Caco-2 (cell line): ENCODE results near the gene RBM8A. TPM values are rescaled to one million over a fixed set of nuclear protein-coding genes. Genes with fewer than 3 reads are reported as not detected.

Experiments used
- BruUV-seq: library from RNA; stranded (reverse); fragments of 400-500 nt; replicated peaks from 2 replicates; lab custom pipeline; 2021; lab: Mats Ljungman, UMichigan
- CTCF ChIA-PET: fragments of 300-600 bp; sonication (Branson Sonifier 250); formaldehyde crosslinking; loops from one replicate; lab custom pipeline; 2022; ENCODE audit warnings: antibody characterized with exemption; lab: Charles Lee
- POLR2A ChIA-PET: fragments of 300-600 bp; sonication (Branson Sonifier 250); formaldehyde crosslinking; loops from one replicate; lab custom pipeline; 2022; ENCODE audit warnings: antibody characterized with exemption; lab: Charles Lee
- DNase-seq, 2 experiments: peaks; one replicate each; pipeline versions ENCODE4 v3.0.0 to v3.0.0-alpha.2; 2020 to 2022
- H3K27me3 ChIP-seq: replicated peaks from 2 replicates; pipeline ENCODE4 v1.6.0; 2011; ENCODE audit warnings: low read length; ENCODE audit not compliant: control insufficient read depth, insufficient read depth
- H3K36me3 ChIP-seq: 2 replicates; pipeline ENCODE4 v1.5.1; 2011; ENCODE audit warnings: low read length; ENCODE audit not compliant: control insufficient read depth, insufficient read depth
- H3K4me1 ChIP-seq: fragments of 250-450 bp; sonication (Bioruptor Pico); 2 replicates; pipeline ENCODE4 v1.5.1; 2020; ENCODE audit warnings: mild to moderate bottlenecking
- H3K4me3 ChIP-seq: 2 replicates; pipeline ENCODE4 v1.5.1; 2011; ENCODE audit warnings: low read depth, mild to moderate bottlenecking, control low read depth, low read length
- H3K9me3 ChIP-seq: fragments of 250-450 bp; sonication (Bioruptor Pico); 2 replicates; pipeline ENCODE4 v1.5.1; 2020; ENCODE audit warnings: mild to moderate bottlenecking, moderate library complexity
- H3K27ac Mint-ChIP-seq: one replicate; pipeline ENCODE4 v1.8.0; 2022; ENCODE audit warnings: mixed read lengths; ENCODE audit not compliant: unreplicated experiment
- H3K27me3 Mint-ChIP-seq: one replicate; pipeline ENCODE4 v1.8.0; 2022; ENCODE audit warnings: mixed read lengths; ENCODE audit not compliant: insufficient read depth, unreplicated experiment
- H3K36me3 Mint-ChIP-seq: one replicate; pipeline ENCODE4 v1.8.0; 2022; ENCODE audit warnings: mild to moderate bottlenecking, mixed read lengths; ENCODE audit not compliant: insufficient read depth, unreplicated experiment
- H3K4me1 Mint-ChIP-seq: one replicate; pipeline ENCODE4 v1.8.0; 2022; ENCODE audit warnings: low read depth, mixed read lengths; ENCODE audit not compliant: unreplicated experiment
- H3K4me3 Mint-ChIP-seq: one replicate; pipeline ENCODE4 v1.8.0; 2022; ENCODE audit warnings: mild to moderate bottlenecking, moderate library complexity, mixed read lengths; ENCODE audit not compliant: unreplicated experiment
- H3K9me3 Mint-ChIP-seq: one replicate; pipeline ENCODE4 v1.8.0; 2022; ENCODE audit warnings: mixed read lengths; ENCODE audit not compliant: unreplicated experiment
- CTCF ChIP-seq, 2 experiments: fragments of 200-600 bp in 1 of 2; IDR thresholded peaks; 1 replicate in 1 of 2; 2 replicates in 1 of 2; pipeline versions ENCODE4 v1.5.1 to v1.8.0; 2011 to 2022; ENCODE audit warnings: antibody characterized with exemption in 1 of 2, control low read depth in 1 of 2, inconsistent platforms in 1 of 2, low read depth in 1 of 2, low read length in 1 of 2, mild to moderate bottlenecking in 1 of 2, moderate library complexity in 1 of 2; ENCODE audit not compliant: insufficient read depth in 1 of 2, severe bottlenecking in 1 of 2, unreplicated experiment in 1 of 2
- intact Hi-C: fragments of 100-400 bp; cut with micrococcal nuclease; formaldehyde crosslinking; loops from one replicate; pipeline ENCODE4 v1.10.0; 2022; ENCODE audit not compliant: unreplicated experiment
- total RNA-seq: library from RNA; stranded (reverse); gene quantifications from 2 replicates; pipeline ENCODE4 v1.2.3, GENCODE V29; 2022

RBM8A gene
- total RNA-seq, 1 experiment from 2014 or later, result 185 TPM

DNA sequence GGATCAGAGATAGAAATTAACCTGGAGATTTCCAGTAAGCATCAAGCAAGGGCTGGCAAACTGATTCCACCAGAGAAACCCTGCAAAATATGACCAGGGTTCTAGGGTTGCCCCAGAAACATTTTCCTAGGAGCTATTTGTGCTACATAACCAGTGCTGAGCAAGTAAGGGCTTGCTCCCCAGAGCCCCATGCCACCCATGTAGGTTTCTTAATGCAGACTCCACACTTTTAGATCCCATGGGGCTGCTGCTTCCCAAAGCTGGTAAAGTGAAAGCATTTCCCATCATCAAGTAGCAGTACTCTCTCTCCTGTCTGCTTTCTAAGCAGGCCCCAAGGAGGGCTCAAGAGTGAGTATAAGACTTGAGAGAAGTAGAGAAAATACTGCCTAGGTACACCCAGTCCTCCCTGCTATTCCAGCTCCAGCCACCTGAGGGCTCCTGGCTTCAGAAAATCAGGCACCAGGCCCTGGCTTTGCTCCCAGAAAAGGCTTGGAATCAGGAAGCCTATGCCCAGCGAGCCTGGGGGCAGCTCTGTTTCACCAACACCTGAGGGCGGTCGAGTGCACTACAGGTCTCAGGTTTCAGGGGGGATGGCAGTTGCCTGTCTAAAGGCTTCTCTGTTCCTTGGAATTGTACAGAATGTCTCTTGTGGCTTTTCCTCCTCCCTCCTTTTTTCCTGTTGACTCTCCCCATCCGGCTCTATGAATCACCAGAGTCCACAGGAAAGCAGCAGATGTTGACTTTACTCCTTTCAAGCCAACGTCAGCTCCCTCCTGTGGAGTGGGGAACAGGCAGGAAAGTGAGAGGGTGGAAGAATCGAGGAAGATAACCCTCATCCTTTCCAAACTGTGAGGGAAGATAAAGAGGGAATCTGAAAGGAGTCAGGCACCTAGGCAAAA is 35.4 kb downstream of the RBM8A start:
- Histone ChIP-seq H3K4me3 (no peak overlapping the region), H3K4me1 (peaks cover 8% of the 10 kb centered on the region), H3K27me3 (no peaks in the 10 kb centered on the region), H3K9me3 (no peaks in the 10 kb centered on the region), H3K36me3 (no peaks in the 10 kb centered on the region)
- Mint-ChIP-seq H3K4me3 (peak overlapping the region; percentile 66), H3K4me1 (peaks cover 7% of the 10 kb centered on the region), H3K36me3 (no peaks in the 10 kb centered on the region), H3K9me3 (no peaks in the 10 kb centered on the region), H3K27me3 (no peaks in the 10 kb centered on the region), H3K27ac (peak overlapping the region; percentile 84)
- TF ChIP-seq CTCF (IDR thresholded peaks at IDR 0.05; ENCODE audit: insufficient read depth in 1 of 2, low read depth in 1 of 2, low read length in 1 of 2, severe bottlenecking in 1 of 2, unreplicated experiment in 1 of 2), result peak; percentile 91 to 95
- ChIA-PET POLR2A (interaction anchor here (0.5 to 1.1 kb wide), 8 partner anchors 32 to 161 kb away, joined by 3 to 12 read pairs (median 4); partner anchors contain the start of genes ANKRD34A, LIX1L, POLR3GL and RBM8A), CTCF (interaction anchor here (0.6 to 2.3 kb wide), 24 partner anchors 10 to 144 kb away, joined by 3 to 32 read pairs (median 4); partner anchors contain the start of genes ANKRD34A, ITGA10, LIX1L and NUDT17)
- DNase-seq, result peak; percentile 95 to 97
- BruUV-seq, result no TSS peak
- intact Hi-C loops, result loop anchor here (1.0 to 5.0 kb wide), 8 partner anchors 12 to 145 kb away; partner anchors contain the start of genes ITGA10 and RBM8A

- Mint-ChIP-seq H3K27ac (no peak overlapping the region), H3K4me3 (no peak overlapping the region), H3K9me3 (no peaks in the 10 kb centered on the region), H3K4me1 (peaks cover 7% of the 10 kb centered on the region), H3K27me3 (no peaks in the 10 kb centered on the region), H3K36me3 (no peaks in the 10 kb centered on the region)
- BruUV-seq, result no TSS peak
- no peak for TF ChIP-seq CTCF (IDR thresholded peaks at IDR 0.05; ENCODE audit: insufficient read depth in 1 of 2, low read depth in 1 of 2, low read length in 1 of 2, severe bottlenecking in 1 of 2, unreplicated experiment in 1 of 2)
- H3K36me3 ChIP-seq, result no peaks in the 10 kb centered on the region
- POLR2A ChIA-PET, result interaction anchor here (0.7 to 1.1 kb wide), 4 partner anchors 31 to 67 kb away, joined by 3 to 5 read pairs (median 3); partner anchors contain the start of genes LIX1L and RBM8A
- intact Hi-C loops, result loop anchor here (5.0 kb wide), 2 partner anchors 36 to 146 kb away; partner anchors contain the start of gene RBM8A
- no peaks in the 10 kb centered on the region for H3K9me3 ChIP-seq
- CTCF ChIA-PET, result interaction anchor here (0.6 to 2.3 kb wide), 14 partner anchors 18 to 145 kb away, joined by 3 to 32 read pairs (median 4); partner anchors contain the start of genes ANKRD34A, ITGA10, LIX1L and NUDT17
- H3K4me1 ChIP-seq, result peaks cover 8% of the 10 kb centered on the region
- DNase-seq, result no peak
- H3K4me3 ChIP-seq, result no peak overlapping the region
- no peaks in the 10 kb centered on the region for H3K27me3 ChIP-seq
These were observed 36.1 kb downstream of the RBM8A start for GRCh38 chr1:145891143-145891542.

- no peak overlapping the region for H3K27ac Mint-ChIP-seq
- Histone ChIP-seq H3K27me3 (0 out of 2 replicates have a peak, but pooled peaks cover 2% of the 10 kb centered on the region), H3K9me3 (no peaks in the 10 kb centered on the region), H3K4me1 (peaks cover 8% of the 10 kb centered on the region), H3K36me3 (no peaks in the 10 kb centered on the region), H3K4me3 (no peak overlapping the region)
- peaks cover 8% of the 10 kb centered on the region for H3K27me3 Mint-ChIP-seq
- H3K4me1 Mint-ChIP-seq, result peaks cover 16% of the 10 kb centered on the region
- intact Hi-C loops, result loop anchor here (5.0 kb wide), 2 partner anchors 38 to 148 kb away; partner anchors contain the start of gene RBM8A
- TF ChIP-seq CTCF (IDR thresholded peaks at IDR 0.05; ENCODE audit: insufficient read depth in 1 of 2, low read depth in 1 of 2, low read length in 1 of 2, severe bottlenecking in 1 of 2, unreplicated experiment in 1 of 2), result no peak
- no peaks in the 10 kb centered on the region for H3K9me3 Mint-ChIP-seq
- BruUV-seq, result no TSS peak
- no peaks in the 10 kb centered on the region for H3K36me3 Mint-ChIP-seq
- CTCF ChIA-PET, result no interaction called here
- POLR2A ChIA-PET, result no interaction called here
- no peak overlapping the region for H3K4me3 Mint-ChIP-seq
- DNase-seq, result no peak
These were observed 37.6 kb downstream of the RBM8A start for GRCh38 chr1:145889722-145890121.
